Glutamatergic neuron (in vitro differentiated cells): ENCODE data around the gene DHRS7. TPM values are rescaled to one million over a fixed set of nuclear protein-coding genes. Genes with fewer than 3 reads are reported as not detected.

ENCODE experiments used
- DNase-seq: peaks from one replicate; pipeline ENCODE4 v3.0.0; 2022
- H3K27ac Mint-ChIP-seq: one replicate; pipeline ENCODE4 v1.8.0; 2020; ENCODE audit warnings: mild to moderate bottlenecking, mixed read lengths, inconsistent platforms; ENCODE audit not compliant: unreplicated experiment
- H3K27me3 Mint-ChIP-seq: one replicate; pipeline ENCODE4 v1.8.0; 2020; ENCODE audit warnings: mild to moderate bottlenecking, moderate library complexity, mixed read lengths, inconsistent platforms; ENCODE audit not compliant: unreplicated experiment
- H3K36me3 Mint-ChIP-seq: one replicate; pipeline ENCODE4 v1.8.0; 2020; ENCODE audit warnings: mild to moderate bottlenecking, mixed read lengths, inconsistent platforms; ENCODE audit not compliant: unreplicated experiment
- H3K4me1 Mint-ChIP-seq: one replicate; pipeline ENCODE4 v1.8.0; 2020; ENCODE audit warnings: mild to moderate bottlenecking, low read depth, mixed read lengths, inconsistent platforms; ENCODE audit not compliant: unreplicated experiment
- H3K4me3 Mint-ChIP-seq: one replicate; pipeline ENCODE4 v1.8.0; 2020; ENCODE audit warnings: mild to moderate bottlenecking, mixed read lengths, inconsistent platforms; ENCODE audit not compliant: unreplicated experiment
- H3K9me3 Mint-ChIP-seq: one replicate; pipeline ENCODE4 v1.8.0; 2020; ENCODE audit warnings: mild to moderate bottlenecking, moderate library complexity, mixed read lengths, inconsistent platforms; ENCODE audit not compliant: unreplicated experiment
- long read RNA-seq: library from polyadenylated mRNA; unstranded; transcript quantifications from one replicate; pipeline ENCODE4 v2.0.0, GENCODE V29; 2020; ENCODE audit not compliant: unreplicated experiment
- total RNA-seq: library from RNA; stranded (reverse); fragmentation: NEBNext Ultra II Directional; extraction: Animal tissue kit (Norgen Biotek cat#: 25700); gene quantifications from one replicate; pipeline ENCODE4 v1.2.1, GENCODE V29; 2021; ENCODE audit not compliant: unreplicated experiment
- TF ChIP-seq, protein P1 (sequence below): fragments of 200-600 bp; sonication (generic); IDR thresholded peaks from one replicate; pipeline ENCODE4 v1.5.0; 2021; ENCODE audit not compliant: partially characterized antibody, unreplicated experiment

The DHRS7 gene
- 74.8 TPM for total RNA-seq
- long read RNA-seq, transcript DHRS7-209 (7 exons, 1,322 nt): major isoform, 117 of 129 reads
- long read RNA-seq, partial matches to known transcripts: 1 of 129 reads
- long read RNA-seq, other reads (novel, unspliced or antisense): 8 of 129 reads

- Mint-ChIP-seq H3K27ac (peak within 1 kb of the TSS; percentile 99), H3K27me3 (peaks cover 9% of the 10 kb centered on the region), H3K36me3 (no peaks in the 10 kb centered on the region), H3K4me3 (peak within 1 kb of the TSS; percentile 93), H3K4me1 (peaks cover 11% of the 10 kb centered on the region), H3K9me3 (peaks cover 8% of the 10 kb centered on the region)
- DNase-seq: peak; percentile 91
- TF ChIP-seq, protein P1, sequence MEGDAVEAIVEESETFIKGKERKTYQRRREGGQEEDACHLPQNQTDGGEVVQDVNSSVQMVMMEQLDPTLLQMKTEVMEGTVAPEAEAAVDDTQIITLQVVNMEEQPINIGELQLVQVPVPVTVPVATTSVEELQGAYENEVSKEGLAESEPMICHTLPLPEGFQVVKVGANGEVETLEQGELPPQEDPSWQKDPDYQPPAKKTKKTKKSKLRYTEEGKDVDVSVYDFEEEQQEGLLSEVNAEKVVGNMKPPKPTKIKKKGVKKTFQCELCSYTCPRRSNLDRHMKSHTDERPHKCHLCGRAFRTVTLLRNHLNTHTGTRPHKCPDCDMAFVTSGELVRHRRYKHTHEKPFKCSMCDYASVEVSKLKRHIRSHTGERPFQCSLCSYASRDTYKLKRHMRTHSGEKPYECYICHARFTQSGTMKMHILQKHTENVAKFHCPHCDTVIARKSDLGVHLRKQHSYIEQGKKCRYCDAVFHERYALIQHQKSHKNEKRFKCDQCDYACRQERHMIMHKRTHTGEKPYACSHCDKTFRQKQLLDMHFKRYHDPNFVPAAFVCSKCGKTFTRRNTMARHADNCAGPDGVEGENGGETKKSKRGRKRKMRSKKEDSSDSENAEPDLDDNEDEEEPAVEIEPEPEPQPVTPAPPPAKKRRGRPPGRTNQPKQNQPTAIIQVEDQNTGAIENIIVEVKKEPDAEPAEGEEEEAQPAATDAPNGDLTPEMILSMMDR: no peak
These were observed at the start of gene DHRS7 for GRCh38 chr14:60164712-60165546. Gene DHRS7, minus strand, starts transcription at chr14:60165398. Its CDS starts 89 bp downstream, at chr14:60165309.

DNA sequence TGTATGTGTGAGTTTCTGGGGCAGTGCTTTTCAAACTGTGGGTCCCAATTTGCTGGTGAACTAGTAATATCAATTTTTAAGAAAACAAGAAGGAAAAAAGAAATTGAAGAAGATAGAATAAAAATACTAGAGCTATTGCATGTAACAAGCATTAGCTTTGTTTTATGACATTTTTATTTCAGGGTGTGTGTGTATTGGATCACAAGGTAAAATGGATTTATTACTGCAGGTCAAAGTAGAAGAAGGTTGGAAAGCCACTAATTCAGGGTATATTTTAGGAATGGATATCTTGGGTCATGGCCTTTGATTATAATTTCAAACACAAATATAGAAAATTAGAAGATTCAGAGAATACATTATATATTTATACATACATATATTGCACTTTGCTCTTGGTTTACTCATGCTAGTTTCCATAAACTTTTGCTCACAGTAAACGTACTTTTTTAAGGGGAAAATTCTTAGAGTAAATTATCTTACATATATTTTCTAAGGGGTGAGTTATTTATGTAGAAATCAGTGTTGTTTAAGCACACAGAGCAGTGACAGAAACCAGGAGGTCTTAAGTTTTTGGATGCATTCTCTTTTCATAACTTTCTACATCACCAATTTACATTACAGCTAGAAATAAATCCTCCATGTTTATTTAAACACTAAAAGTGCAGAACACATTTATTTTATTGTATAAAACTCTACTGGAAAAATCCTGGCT lies 49.4 kb upstream of the DHRS7 start:
- peaks cover 2% of the 10 kb centered on the region for H3K9me3 Mint-ChIP-seq
- no peaks in the 10 kb centered on the region for H3K27me3 Mint-ChIP-seq
- H3K27ac Mint-ChIP-seq: no peak overlapping the region

GRCh38 chr14:60214003-60214402 lies 48.8 kb upstream of the DHRS7 start:
- Mint-ChIP-seq H3K36me3 (no peaks in the 10 kb centered on the region), H3K4me3 (no peak overlapping the region), H3K27ac (no peak overlapping the region), H3K9me3 (peaks cover 2% of the 10 kb centered on the region), H3K4me1 (no peaks in the 10 kb centered on the region), H3K27me3 (no peaks in the 10 kb centered on the region)
- DNase-seq: no peak
- TF ChIP-seq, protein P1: no peak

More for the DNA sequence above, 49.4 kb upstream of the DHRS7 start:
- no peaks in the 10 kb centered on the region for H3K36me3 Mint-ChIP-seq
- H3K4me3 Mint-ChIP-seq: no peak overlapping the region
- H3K4me1 Mint-ChIP-seq: no peaks in the 10 kb centered on the region
- TF ChIP-seq, protein P1: no peak
- no peak for DNase-seq

GRCh38 chr14:60212503-60213371 lies 47.5 kb upstream of the DHRS7 start:
- H3K4me3 Mint-ChIP-seq: no peak overlapping the region
- no peak for DNase-seq
- H3K27ac Mint-ChIP-seq: no peak overlapping the region
- peaks cover 2% of the 10 kb centered on the region for H3K9me3 Mint-ChIP-seq
- H3K27me3 Mint-ChIP-seq: no peaks in the 10 kb centered on the region
- TF ChIP-seq, protein P1: no peak
- H3K4me1 Mint-ChIP-seq: no peaks in the 10 kb centered on the region
- H3K36me3 Mint-ChIP-seq: no peaks in the 10 kb centered on the region
